GM12891 (cell line): ENCODE data around the gene METRNL.

Source experiments
- PAX5 ChIP-seq: IDR thresholded peaks from 2 replicates; pipeline ENCODE4 v1.6.1; 2011; ENCODE audit warnings: low read length, moderate library complexity, mild to moderate bottlenecking; ENCODE audit not compliant: insufficient read depth, severe bottlenecking
- POLR2A ChIP-seq: IDR thresholded peaks from 2 replicates; pipeline ENCODE4 v1.6.1; 2011; ENCODE audit warnings: low read depth, low read length, control low read depth
- POLR2AphosphoS5 ChIP-seq: IDR thresholded peaks from 2 replicates; pipeline ENCODE4 v1.6.1; 2011; ENCODE audit warnings: low read depth, low read length, control low read depth
- POU2F2 ChIP-seq: IDR thresholded peaks from 2 replicates; pipeline ENCODE4 v1.6.1; 2011; ENCODE audit warnings: low read depth, mild to moderate bottlenecking, control low read depth, low read length, moderate library complexity
- SPI1 ChIP-seq: IDR thresholded peaks from 2 replicates; pipeline ENCODE4 v1.6.1; 2011; ENCODE audit warnings: low read depth, low read length, control low read depth
- TAF1 ChIP-seq: IDR thresholded peaks from 2 replicates; pipeline ENCODE4 v1.6.1; 2011; ENCODE audit warnings: low read depth, low read length, control low read depth

DNA sequence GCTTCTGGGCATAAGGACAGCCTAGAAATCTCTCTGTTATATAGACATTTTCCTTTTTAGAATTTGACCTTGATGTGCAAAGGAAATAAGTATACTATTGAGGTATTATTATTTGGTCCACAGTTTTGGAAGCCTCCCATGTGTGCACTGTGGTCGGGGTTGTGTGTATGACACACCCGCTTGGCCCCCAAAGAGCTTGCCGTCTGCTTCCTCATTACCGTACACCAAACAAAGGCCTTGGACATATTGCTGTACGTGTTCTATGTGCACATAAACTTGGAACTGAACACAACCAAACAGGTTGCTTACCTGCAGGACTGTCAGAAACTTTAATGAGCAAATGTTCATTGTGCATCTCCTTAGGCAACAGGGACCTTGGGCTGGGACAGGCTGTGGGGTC lies 38.2 kb downstream of the METRNL start:
- TF ChIP-seq POLR2A (no peak), POLR2AphosphoS5 (no peak), PAX5 (no peak), TAF1 (no peak), SPI1 (no peak), POU2F2 (no peak)
